Osteoblast (primary cell): ENCODE data around the gene C13orf46. TPM values are rescaled to one million over a fixed set of nuclear protein-coding genes. Genes with fewer than 3 reads are reported as not detected.

ENCODE experiments used
- DNase-seq: peaks from one replicate; pipeline ENCODE4 v3.0.0; 2011; ENCODE audit warnings: low spot score, mixed read lengths; ENCODE audit not compliant: insufficient read length; ENCODE audit errors: missing footprints
- H2AFZ ChIP-seq: 2 replicates; pipeline ENCODE4 v1.6.0; 2011; ENCODE audit warnings: mild to moderate bottlenecking, low read length
- H3K27ac ChIP-seq: 2 replicates; pipeline ENCODE4 v1.5.1; 2011; ENCODE audit warnings: mild to moderate bottlenecking, low read depth, low read length, moderate library complexity
- H3K27me3 ChIP-seq: 2 replicates; pipeline ENCODE4 v1.6.0; 2012; ENCODE audit warnings: mild to moderate bottlenecking, control low read depth, inconsistent platforms, low read length, moderate library complexity; ENCODE audit not compliant: insufficient read depth
- H3K36me3 ChIP-seq: 2 replicates; pipeline ENCODE4 v1.5.1; 2011; ENCODE audit warnings: mild to moderate bottlenecking, low read length, control low read depth, moderate library complexity; ENCODE audit not compliant: insufficient read depth
- H3K4me1 ChIP-seq: 2 replicates; pipeline ENCODE4 v1.5.1; 2011; ENCODE audit warnings: mild to moderate bottlenecking, low read length, control low read depth, moderate library complexity; ENCODE audit not compliant: insufficient read depth
- H3K4me2 ChIP-seq: 2 replicates; pipeline ENCODE4 v1.6.0; 2011; ENCODE audit warnings: mild to moderate bottlenecking, low read length; ENCODE audit not compliant: insufficient read depth
- H3K4me3 ChIP-seq: fragments of 200-600 bp; sonication (generic); 3 replicates; pipeline ENCODE4 v1.5.1; 2012; ENCODE audit warnings: mild to moderate bottlenecking, low read length, inconsistent platforms; ENCODE audit not compliant: insufficient read depth
- H3K79me2 ChIP-seq: 2 replicates; pipeline ENCODE4 v1.6.0; 2012; ENCODE audit warnings: mild to moderate bottlenecking, low read length, control low read depth, inconsistent platforms; ENCODE audit not compliant: insufficient read depth
- H3K9me3 ChIP-seq: 2 replicates; pipeline ENCODE4 v1.5.1; 2011; ENCODE audit warnings: low read depth, low read length, control low read depth
- H4K20me1 ChIP-seq: 2 replicates; pipeline ENCODE4 v1.6.0; 2012; ENCODE audit warnings: mild to moderate bottlenecking, low read length, control low read depth; ENCODE audit not compliant: insufficient read depth
- CTCF ChIP-seq: IDR thresholded peaks from 2 replicates; pipeline ENCODE4 v1.5.1; 2011; ENCODE audit warnings: mild to moderate bottlenecking, low read depth, low read length, moderate library complexity; ENCODE audit errors: extremely low read depth
- total RNA-seq: library from RNA; depleted of rRNA; stranded (reverse); fragments of >200 nt; gene quantifications from 2 replicates; pipeline ENCODE4 v1.2.3, GENCODE V29; 2012

Gene C13orf46
- total RNA-seq, 1 donor: 0.36 TPM

- no peaks in the 10 kb centered on the region for H3K9me3 ChIP-seq
- no peaks in the 10 kb centered on the region for H4K20me1 ChIP-seq
- H3K27ac ChIP-seq: no peak overlapping the region
- no peak for TF ChIP-seq CTCF
- no peaks in the 10 kb centered on the region for H3K79me2 ChIP-seq
- H3K4me2 ChIP-seq: no peak overlapping the region
- no peak overlapping the region for H2AFZ ChIP-seq
- peaks cover 3% of the 10 kb centered on the region for H3K4me1 ChIP-seq
- DNase-seq: peak; percentile 77
- H3K27me3 ChIP-seq: no peaks in the 10 kb centered on the region
- H3K4me3 ChIP-seq: no peak overlapping the region
- H3K36me3 ChIP-seq: no peaks in the 10 kb centered on the region
Observed at GRCh38 chr13:113938716-113939115, 35.2 kb downstream of the C13orf46 start.

DNA sequence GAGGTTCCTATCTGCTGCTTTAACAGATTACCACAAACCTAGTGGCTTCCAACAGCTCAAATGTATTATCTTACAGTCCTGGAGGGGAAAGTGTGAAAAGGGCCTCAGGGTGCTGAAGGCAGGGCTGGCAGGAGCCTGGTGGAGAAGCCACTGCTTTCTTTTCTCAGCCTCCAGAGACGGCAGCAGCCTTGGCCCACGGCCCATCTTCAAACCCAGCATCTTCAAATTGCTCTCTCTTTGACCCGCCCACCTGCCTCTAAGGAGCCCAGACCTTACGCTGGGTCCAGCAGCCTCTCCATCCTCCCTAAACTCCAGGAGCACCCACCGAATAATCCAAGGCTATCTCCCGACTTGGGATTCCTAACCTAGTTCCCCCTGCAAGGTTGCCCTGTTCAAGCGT, 35.6 kb downstream of the C13orf46 start:
- peak; percentile 58 for DNase-seq
- Histone ChIP-seq H3K9me3 (no peaks in the 10 kb centered on the region), H3K79me2 (no peaks in the 10 kb centered on the region), H4K20me1 (no peaks in the 10 kb centered on the region), H3K4me1 (peaks cover 3% of the 10 kb centered on the region), H3K4me3 (no peak overlapping the region), H3K27me3 (no peaks in the 10 kb centered on the region), H2AFZ (no peak overlapping the region), H3K36me3 (no peaks in the 10 kb centered on the region), H3K4me2 (no peak overlapping the region), H3K27ac (no peak overlapping the region)
- TF ChIP-seq CTCF: no peak

GRCh38 chr13:113937527-113938180, 36.2 kb downstream of the C13orf46 start:
- Histone ChIP-seq H3K4me2 (no peak overlapping the region), H3K9me3 (no peaks in the 10 kb centered on the region), H3K79me2 (no peaks in the 10 kb centered on the region), H3K27me3 (no peaks in the 10 kb centered on the region), H3K36me3 (no peaks in the 10 kb centered on the region), H3K4me3 (no peak overlapping the region), H3K4me1 (peaks cover 3% of the 10 kb centered on the region), H2AFZ (no peak overlapping the region), H4K20me1 (no peaks in the 10 kb centered on the region), H3K27ac (no peak overlapping the region)
- peak; percentile 30 for DNase-seq
- no peak for TF ChIP-seq CTCF

- H2AFZ ChIP-seq: no peak overlapping the region
- no peak overlapping the region for H3K27ac ChIP-seq
- H3K4me2 ChIP-seq: no peak overlapping the region
- H3K4me3 ChIP-seq: no peak overlapping the region
- no peaks in the 10 kb centered on the region for H3K36me3 ChIP-seq
- H4K20me1 ChIP-seq: no peaks in the 10 kb centered on the region
- H3K9me3 ChIP-seq: no peaks in the 10 kb centered on the region
- H3K79me2 ChIP-seq: no peaks in the 10 kb centered on the region
- peaks cover 3% of the 10 kb centered on the region for H3K4me1 ChIP-seq
- no peak for DNase-seq
- no peaks in the 10 kb centered on the region for H3K27me3 ChIP-seq
- TF ChIP-seq CTCF: no peak
Observed at GRCh38 chr13:113937073-113937472, 36.8 kb downstream of the C13orf46 start.
